ENCODE results near the gene AGXT.

The AGXT gene

GRCh38 chr2:240850756-240851077 is 17.9 kb upstream of the AGXT start:
- peaks cover 16% of the 10 kb centered on the region for H3K4me1 ChIP-seq
- H3K9me3 ChIP-seq = peaks cover 16% of the 10 kb centered on the region
- no peaks in the 10 kb centered on the region for H3K36me3 ChIP-seq (replicated peaks)
- in situ Hi-C loops (cut with MboI; ENCODE audit: low sequenced_read_pairs) = loop anchor here (25.0 kb wide), 1 partner anchor 812 kb away; no protein-coding TSS in a partner anchor
- no peak overlapping the region for H3K4me3 ChIP-seq
- DNase-seq (ENCODE audit: low spot score in 2 of 2) = no peak
- H3K27me3 ChIP-seq (ENCODE audit: low read depth) = no peaks in the 10 kb centered on the region

- peaks cover 16% of the 10 kb centered on the region for H3K4me1 ChIP-seq
- in situ Hi-C loops (cut with MboI; ENCODE audit: low sequenced_read_pairs) = loop anchor here (25.0 kb wide), 1 partner anchor 811 kb away; no protein-coding TSS in a partner anchor
- no peaks in the 10 kb centered on the region for H3K36me3 ChIP-seq (replicated peaks)
- DNase-seq (ENCODE audit: low spot score in 2 of 2) = peak; percentile 61 to 91
- H3K4me3 ChIP-seq = no peak overlapping the region
- no peaks in the 10 kb centered on the region for H3K27me3 ChIP-seq (ENCODE audit: low read depth)
- peaks cover 10% of the 10 kb centered on the region for H3K9me3 ChIP-seq
Measured at GRCh38 chr2:240851078-240851991, 17.3 kb upstream of the AGXT start.

GRCh38 chr2:240852671-240853314 is 15.8 kb upstream of the AGXT start:
- H3K4me1 ChIP-seq = peaks cover 5% of the 10 kb centered on the region; the same call in 1 of the 2 replicates
- H3K36me3 ChIP-seq (replicated peaks) = no peaks in the 10 kb centered on the region
- in situ Hi-C loops (cut with MboI; ENCODE audit: low sequenced_read_pairs) = loop anchor here (25.0 kb wide), 1 partner anchor 810 kb away; no protein-coding TSS in a partner anchor
- no peak overlapping the region for H3K4me3 ChIP-seq
- H3K27me3 ChIP-seq (ENCODE audit: low read depth) = no peaks in the 10 kb centered on the region
- DNase-seq (ENCODE audit: low spot score in 2 of 2) = no peak
- H3K9me3 ChIP-seq = peaks cover 3% of the 10 kb centered on the region; the same call in 1 of the 2 replicates

GRCh38 chr2:240855670-240856069 is 13.0 kb upstream of the AGXT start:
- Histone ChIP-seq H3K4me3 (no peak overlapping the region), H3K36me3 (replicated peaks) (no peaks in the 10 kb centered on the region), H3K4me1 (no peaks in the 10 kb centered on the region), H3K27me3 (ENCODE audit: low read depth) (no peaks in the 10 kb centered on the region), H3K9me3 (no peaks in the 10 kb centered on the region)
- DNase-seq (ENCODE audit: low spot score in 2 of 2) = no peak
- in situ Hi-C loops (cut with MboI; ENCODE audit: low sequenced_read_pairs) = loop anchor here (25.0 kb wide), 1 partner anchor 807 kb away; no protein-coding TSS in a partner anchor

- H3K4me3 ChIP-seq = no peak overlapping the region
- H3K4me1 ChIP-seq = no peaks in the 10 kb centered on the region
- in situ Hi-C loops (cut with MboI; ENCODE audit: low sequenced_read_pairs) = loop anchor here (25.0 kb wide), 1 partner anchor 806 kb away; no protein-coding TSS in a partner anchor
- DNase-seq (ENCODE audit: low spot score in 2 of 2) = no peak
- H3K27me3 ChIP-seq (ENCODE audit: low read depth) = no peaks in the 10 kb centered on the region
- no peaks in the 10 kb centered on the region for H3K36me3 ChIP-seq (replicated peaks)
- no peaks in the 10 kb centered on the region for H3K9me3 ChIP-seq
Measured at GRCh38 chr2:240856151-240856980, 12.3 kb upstream of the AGXT start.

GRCh38 chr2:240857039-240858008 is 11.3 kb upstream of the AGXT start:
- H3K9me3 ChIP-seq = no peaks in the 10 kb centered on the region
- no peaks in the 10 kb centered on the region for H3K36me3 ChIP-seq (replicated peaks)
- H3K4me3 ChIP-seq = no peak overlapping the region
- no peak for DNase-seq (ENCODE audit: low spot score in 2 of 2)
- in situ Hi-C loops (cut with MboI; ENCODE audit: low sequenced_read_pairs) = loop anchor here (25.0 kb wide), 1 partner anchor 805 kb away; no protein-coding TSS in a partner anchor
- H3K4me1 ChIP-seq = no peaks in the 10 kb centered on the region
- no peaks in the 10 kb centered on the region for H3K27me3 ChIP-seq (ENCODE audit: low read depth)

- no peak for DNase-seq (ENCODE audit: low spot score in 2 of 2)
- in situ Hi-C loops (cut with MboI; ENCODE audit: low sequenced_read_pairs) = loop anchor here (25.0 kb wide), 1 partner anchor 804 kb away; no protein-coding TSS in a partner anchor
- no peak overlapping the region for H3K4me3 ChIP-seq
- no peaks in the 10 kb centered on the region for H3K27me3 ChIP-seq (ENCODE audit: low read depth)
- no peaks in the 10 kb centered on the region for H3K4me1 ChIP-seq
- no peaks in the 10 kb centered on the region for H3K9me3 ChIP-seq
- no peaks in the 10 kb centered on the region for H3K36me3 ChIP-seq (replicated peaks)
Measured at GRCh38 chr2:240858321-240858720, 10.3 kb upstream of the AGXT start.

GRCh38 chr2:240858871-240859270 is 9.8 kb upstream of the AGXT start:
- Histone ChIP-seq H3K9me3 (no peaks in the 10 kb centered on the region), H3K27me3 (ENCODE audit: low read depth) (no peaks in the 10 kb centered on the region), H3K4me3 (no peak overlapping the region), H3K4me1 (no peaks in the 10 kb centered on the region), H3K36me3 (replicated peaks) (no peaks in the 10 kb centered on the region)
- no peak for DNase-seq (ENCODE audit: low spot score in 2 of 2)
- in situ Hi-C loops (cut with MboI; ENCODE audit: low sequenced_read_pairs) = loop anchor here (25.0 kb wide), 1 partner anchor 803 kb away; no protein-coding TSS in a partner anchor

GRCh38 chr2:240861547-240861946 is 7.1 kb upstream of the AGXT start:
- DNase-seq (ENCODE audit: low spot score in 2 of 2) = no peak
- in situ Hi-C loops (cut with MboI; ENCODE audit: low sequenced_read_pairs) = loop anchor here (25.0 kb wide), 1 partner anchor 801 kb away; no protein-coding TSS in a partner anchor

GRCh38 chr2:240864475-240864874 is 4.1 kb upstream of the AGXT start:
- no peak for DNase-seq (ENCODE audit: low spot score in 2 of 2)
- Histone ChIP-seq H3K36me3 (replicated peaks) (no peaks in the 10 kb centered on the region), H3K4me3 (no peak overlapping the region), H3K4me1 (no peaks in the 10 kb centered on the region), H3K27me3 (ENCODE audit: low read depth) (no peaks in the 10 kb centered on the region), H3K9me3 (no peaks in the 10 kb centered on the region)
- in situ Hi-C loops (cut with MboI; ENCODE audit: low sequenced_read_pairs) = loop anchor here (25.0 kb wide), 1 partner anchor 798 kb away; no protein-coding TSS in a partner anchor

More at GRCh38 chr2:240861547-240861946, 7.1 kb upstream of the AGXT start:
- Histone ChIP-seq H3K4me1 (no peaks in the 10 kb centered on the region), H3K4me3 (no peak overlapping the region), H3K36me3 (replicated peaks) (no peaks in the 10 kb centered on the region), H3K9me3 (no peaks in the 10 kb centered on the region), H3K27me3 (ENCODE audit: low read depth) (no peaks in the 10 kb centered on the region)

- Histone ChIP-seq H3K36me3 (replicated peaks) (no peaks in the 10 kb centered on the region), H3K27me3 (ENCODE audit: low read depth) (no peaks in the 10 kb centered on the region), H3K4me3 (no peak overlapping the region), H3K4me1 (no peaks in the 10 kb centered on the region), H3K9me3 (no peaks in the 10 kb centered on the region)
- no peak for DNase-seq (ENCODE audit: low spot score in 2 of 2)
- in situ Hi-C loops (cut with MboI; ENCODE audit: low sequenced_read_pairs) = loop anchor here (25.0 kb wide), 1 partner anchor 797 kb away; no protein-coding TSS in a partner anchor
Measured at GRCh38 chr2:240865391-240865790, 3.2 kb upstream of the AGXT start.

All from HAP-1 (cell line).